Thymus (tissue), 11 donors: ENCODE data around the gene DHCR24. TPM values are rescaled to one million over a fixed set of nuclear protein-coding genes. Genes with fewer than 3 reads are reported as not detected.

Source experiments
- DNase-seq, 9 donors: peaks; one replicate each; pipeline ENCODE4 v3.0.0-alpha.2; 2013; ENCODE audit warnings: low spot score in 9 of 9, low read depth in 6 of 9, missing footprints in 1 of 9
- H3K27ac ChIP-seq, 2 donors: one replicate each; pipeline ENCODE4 v1.5.1; 2013; ENCODE audit warnings: control low read depth in 1 of 2, low read depth in 1 of 2, low read length in 1 of 2, mild to moderate bottlenecking in 1 of 2, moderate library complexity in 1 of 2
- H3K27me3 ChIP-seq, 2 donors: one replicate each; pipeline ENCODE4 v1.5.1; 2013; ENCODE audit warnings: low read length in 1 of 2; ENCODE audit not compliant: control insufficient read depth in 2 of 2, insufficient read depth in 1 of 2
- H3K36me3 ChIP-seq, 2 donors: one replicate each; pipeline ENCODE4 v1.5.1; 2013; ENCODE audit warnings: low read length in 1 of 2, mild to moderate bottlenecking in 1 of 2, moderate library complexity in 1 of 2; ENCODE audit not compliant: control insufficient read depth in 2 of 2, insufficient read depth in 2 of 2
- H3K4me1 ChIP-seq, 2 donors: one replicate each; pipeline ENCODE4 v1.5.1; 2013; ENCODE audit warnings: low read length in 2 of 2; ENCODE audit not compliant: control insufficient read depth in 2 of 2, insufficient read depth in 2 of 2
- H3K4me3 ChIP-seq, 2 donors: one replicate each; pipeline ENCODE4 v1.5.1; 2013; ENCODE audit warnings: low read length in 2 of 2, control low read depth in 1 of 2, mild to moderate bottlenecking in 1 of 2
- H3K9me3 ChIP-seq, 2 donors: one replicate each; pipeline ENCODE4 v1.5.1; 2013; ENCODE audit warnings: low read length in 1 of 2, mild to moderate bottlenecking in 1 of 2; ENCODE audit not compliant: control insufficient read depth in 2 of 2, insufficient read depth in 1 of 2
- WGBS: extraction: QIAGEN DNeasy Blood & Tissue Kit; methylation state at CpG from one replicate; pipeline ENCODE4 v1.1.7; 2013; 5-methylcytosine and 5-hydroxymethylcytosine counted together
- polyA plus RNA-seq: library from polyadenylated mRNA; stranded (reverse); fragments of 200-250 nt; gene quantifications from one replicate; pipeline ENCODE4 v1.2.3, GENCODE V29; 2013
- total RNA-seq: library from RNA; stranded (reverse); fragments of 120-200 nt; gene quantifications from one replicate; pipeline ENCODE4 v1.2.4, GENCODE V29; 2013
- donor health status: healthy.

The DHCR24 gene
- total and polyA plus RNA-seq, 2 donors, result 8.0 to 14.2 TPM

DNA sequence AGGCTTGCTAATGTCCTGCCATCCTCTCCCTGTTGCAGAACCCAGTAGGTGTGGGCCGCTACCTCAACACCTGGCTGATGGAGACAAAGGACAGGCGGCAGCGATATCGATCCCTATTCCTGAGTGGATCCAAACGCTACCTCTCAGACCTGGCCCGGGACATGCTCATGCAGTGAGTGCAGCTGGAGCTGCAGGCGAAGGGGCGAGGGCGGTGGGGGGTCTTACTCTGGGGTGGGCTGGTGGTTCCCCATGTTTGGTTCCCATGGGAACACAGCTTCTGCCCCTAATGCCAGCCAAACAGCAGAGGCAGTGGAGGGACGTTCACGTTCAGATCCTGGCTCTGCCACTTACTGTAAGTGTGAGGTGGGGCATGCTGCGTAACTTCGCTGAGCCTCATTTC lies 70.0 kb downstream of the DHCR24 start:
- Histone ChIP-seq H3K4me1 (no peaks in the 10 kb centered on the region), H3K36me3 (no peaks in the 10 kb centered on the region), H3K27me3 (no peaks in the 10 kb centered on the region), H3K9me3 (no peaks in the 10 kb centered on the region), H3K27ac (no peak overlapping the region), H3K4me3 (no peak overlapping the region)
- DNase-seq, result no peak
- 96% methylated on average over 13 of the region's 13 CpGs for WGBS

GRCh38 chr1:54816130-54816529 lies 70.9 kb downstream of the DHCR24 start:
- Histone ChIP-seq H3K4me1 (no peaks in the 10 kb centered on the region), H3K27ac (no peak overlapping the region), H3K27me3 (no peaks in the 10 kb centered on the region), H3K9me3 (no peaks in the 10 kb centered on the region), H3K4me3 (no peak overlapping the region), H3K36me3 (no peaks in the 10 kb centered on the region)
- no peak for DNase-seq
- WGBS, result 76% methylated on average over 6 of the region's 6 CpGs

DNA sequence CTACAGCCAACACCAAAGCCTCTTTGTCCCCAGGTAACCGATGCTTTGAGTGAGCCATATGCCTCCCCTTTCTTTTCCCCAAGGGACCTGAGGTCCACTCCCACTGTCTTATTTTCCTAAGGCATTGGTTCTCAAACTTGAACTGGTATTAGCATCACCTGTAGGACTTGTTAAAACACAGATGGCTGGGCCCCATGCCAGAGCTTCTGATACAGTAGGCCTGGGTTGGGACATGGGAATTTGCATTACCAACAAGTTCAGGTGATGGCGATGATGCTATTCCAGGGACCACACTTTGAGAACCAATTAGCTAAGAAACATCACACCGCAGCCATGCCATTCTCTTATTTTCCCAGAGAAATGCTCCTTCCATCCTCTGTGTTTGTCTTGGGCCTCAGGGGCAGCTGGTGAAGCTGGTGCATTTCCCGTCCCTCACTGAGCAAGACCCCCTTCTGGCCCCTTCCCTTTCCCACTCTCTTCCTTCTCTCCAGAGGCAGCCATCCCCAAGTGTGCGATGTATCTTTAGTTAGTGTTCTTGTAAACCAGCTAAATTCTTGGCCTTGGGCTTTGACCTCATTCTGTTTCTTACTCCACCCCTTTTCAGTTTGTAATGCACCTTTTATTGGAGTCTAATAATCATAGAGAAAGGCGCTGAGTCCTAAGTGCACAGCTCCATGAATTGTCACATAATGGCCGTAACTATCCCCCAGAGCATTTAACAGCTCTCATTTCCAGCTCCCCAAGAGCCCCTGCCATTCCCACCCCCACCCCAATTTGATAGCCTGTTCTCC lies 71.7 kb downstream of the DHCR24 start:
- 97% methylated on average over 7 of the region's 7 CpGs for WGBS
- no peaks in the 10 kb centered on the region for H3K9me3 ChIP-seq
- H3K36me3 ChIP-seq, result no peaks in the 10 kb centered on the region
- H3K27ac ChIP-seq, result no peak overlapping the region
- H3K27me3 ChIP-seq, result no peaks in the 10 kb centered on the region
- no peaks in the 10 kb centered on the region for H3K4me1 ChIP-seq
- no peak for DNase-seq
- no peak overlapping the region for H3K4me3 ChIP-seq

DNA sequence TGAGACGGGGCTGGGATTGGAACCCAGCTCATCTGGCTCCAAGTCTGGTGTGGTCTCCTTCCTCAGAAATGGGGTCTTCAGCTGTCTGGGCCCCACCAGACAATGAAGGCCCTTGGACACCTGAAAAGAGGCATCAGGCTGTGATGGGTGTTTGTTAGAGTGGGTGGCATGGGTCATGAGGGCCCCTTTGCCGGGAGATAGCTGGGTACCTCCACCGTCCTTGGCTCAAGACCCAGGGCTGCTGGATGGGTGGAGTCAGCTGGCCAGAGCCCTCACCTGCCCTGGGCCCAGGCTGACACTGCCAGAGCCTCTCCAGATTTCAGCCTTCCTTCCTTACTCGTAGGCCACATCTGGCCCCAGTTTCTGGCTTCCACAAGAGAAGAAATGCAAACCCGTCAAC lies 72.4 kb downstream of the DHCR24 start:
- WGBS, result 95% methylated on average over 5 of the region's 5 CpGs
- no peak for DNase-seq
- H3K9me3 ChIP-seq, result no peaks in the 10 kb centered on the region

GRCh38 chr1:54814126-54814498 lies 72.9 kb downstream of the DHCR24 start:
- Histone ChIP-seq H3K9me3 (no peaks in the 10 kb centered on the region), H3K27ac (no peak overlapping the region), H3K36me3 (no peaks in the 10 kb centered on the region), H3K4me1 (no peaks in the 10 kb centered on the region), H3K27me3 (no peaks in the 10 kb centered on the region), H3K4me3 (no peak overlapping the region)
- 94% methylated on average over 10 of the region's 10 CpGs for WGBS
- no peak for DNase-seq

More for the DNA sequence above, 72.4 kb downstream of the DHCR24 start:
- no peak overlapping the region for H3K27ac ChIP-seq
- no peaks in the 10 kb centered on the region for H3K36me3 ChIP-seq
- H3K27me3 ChIP-seq, result no peaks in the 10 kb centered on the region
- H3K4me1 ChIP-seq, result no peaks in the 10 kb centered on the region
- no peak overlapping the region for H3K4me3 ChIP-seq

- no peaks in the 10 kb centered on the region for H3K27me3 ChIP-seq
- DNase-seq, result no peak
- no peak overlapping the region for H3K4me3 ChIP-seq
- no peaks in the 10 kb centered on the region for H3K36me3 ChIP-seq
- no peaks in the 10 kb centered on the region for H3K9me3 ChIP-seq
- H3K27ac ChIP-seq, result no peak overlapping the region
- WGBS, result 97% methylated on average over 13 of the region's 13 CpGs
- H3K4me1 ChIP-seq, result no peaks in the 10 kb centered on the region
Measured at GRCh38 chr1:54813485-54814125, 73.4 kb downstream of the DHCR24 start.

- H3K27ac ChIP-seq, result no peak overlapping the region
- H3K27me3 ChIP-seq, result no peaks in the 10 kb centered on the region
Measured at GRCh38 chr1:54812801-54813484, 74.1 kb downstream of the DHCR24 start.

GRCh38 chr1:54811739-54812655 lies 75.0 kb downstream of the DHCR24 start:
- 97% methylated on average over 18 of the region's 18 CpGs for WGBS
- Histone ChIP-seq H3K27ac (no peak overlapping the region), H3K36me3 (no peaks in the 10 kb centered on the region), H3K4me1 (no peaks in the 10 kb centered on the region), H3K4me3 (no peak overlapping the region), H3K27me3 (no peaks in the 10 kb centered on the region), H3K9me3 (no peaks in the 10 kb centered on the region)
- DNase-seq, result no peak

More at GRCh38 chr1:54812801-54813484, 74.1 kb downstream of the DHCR24 start:
- no peaks in the 10 kb centered on the region for H3K9me3 ChIP-seq
- no peaks in the 10 kb centered on the region for H3K4me1 ChIP-seq
- H3K36me3 ChIP-seq, result no peaks in the 10 kb centered on the region
- no peak for DNase-seq
- no peak overlapping the region for H3K4me3 ChIP-seq
- WGBS, result 83% methylated on average over 13 of the region's 13 CpGs
